NB4 (cell line): ENCODE measurements around the gene MYH9.

Source experiments
- DNase-seq: peaks from one replicate; pipeline ENCODE4 v3.0.0; 2010; ENCODE audit warnings: low read depth
- H3K4me3 ChIP-seq: one replicate; pipeline ENCODE4 v1.5.1; 2011; ENCODE audit warnings: mild to moderate bottlenecking, low read depth, low read length, moderate library complexity
- CTCF ChIP-seq: IDR thresholded peaks from one replicate; pipeline ENCODE4 v1.5.1; 2012; ENCODE audit warnings: low read depth, low read length
- MAX ChIP-seq: IDR thresholded peaks from 2 replicates; pipeline ENCODE4 v1.6.1; 2011; ENCODE audit warnings: low read depth, low read length
- MYC ChIP-seq: IDR thresholded peaks from 2 replicates; pipeline ENCODE4 v1.6.1; 2011; ENCODE audit warnings: low read depth, low read length
- POLR2A ChIP-seq: IDR thresholded peaks from 2 replicates; pipeline ENCODE4 v1.6.1; 2011; ENCODE audit warnings: mild to moderate bottlenecking; ENCODE audit not compliant: insufficient read length; ENCODE audit errors: extremely low read depth

MYH9 gene

GRCh38 chr22:36322602-36322915 lies 65.2 kb downstream of the MYH9 start:
- TF ChIP-seq MAX: no peak
- no peak for TF ChIP-seq CTCF
- TF ChIP-seq MYC: no peak
- TF ChIP-seq POLR2A: no peak
- no peak for DNase-seq
- no peak overlapping the region for H3K4me3 ChIP-seq

- TF ChIP-seq POLR2A (no peak), MYC (no peak), MAX (no peak), CTCF (no peak)
- DNase-seq: no peak
- no peak overlapping the region for H3K4me3 ChIP-seq
Observed at GRCh38 chr22:36321797-36322601, 65.8 kb downstream of the MYH9 start.

- DNase-seq: no peak
- TF ChIP-seq MAX (no peak), CTCF (no peak), POLR2A (no peak), MYC (no peak)
- no peak overlapping the region for H3K4me3 ChIP-seq
Observed at GRCh38 chr22:36320553-36320952, 67.2 kb downstream of the MYH9 start.

GRCh38 chr22:36319595-36320497 lies 67.9 kb downstream of the MYH9 start:
- no peak overlapping the region for H3K4me3 ChIP-seq
- no peak for DNase-seq
- no peak for TF ChIP-seq CTCF
- TF ChIP-seq MYC: no peak
- no peak for TF ChIP-seq MAX
- no peak for TF ChIP-seq POLR2A

- no peak for DNase-seq
- TF ChIP-seq MAX: no peak
- no peak for TF ChIP-seq POLR2A
- TF ChIP-seq MYC: no peak
- no peak for TF ChIP-seq CTCF
- H3K4me3 ChIP-seq: no peak overlapping the region
Observed at GRCh38 chr22:36318442-36318841, 69.3 kb downstream of the MYH9 start.
